Stimulated activated CD4-positive, alpha-beta T cell treated with anti-CD3 and anti-CD28 coated beads, Interleukin-4, amount 100 ng/mL, for 24 hours (primary cell): ENCODE measurements around the gene RAB43.
A peak's percentile ranks its signal among the peaks of the same experiment; 100 is the strongest.
"Not testable (repeated sequence)": the region's sequence is repeated elsewhere in the genome, so short reads cannot be mapped to it uniquely, and the experiment has no call there.

Source experiments
- DNase-seq: peaks from one replicate; pipeline ENCODE4 v3.0.0-alpha.2; 2020

The RAB43 gene

GRCh38 chr3:129121792-129122411 is at the start of gene RAB43:
Gene RAB43, minus strand, starts transcription at chr3:129121804. Its CDS starts 315 bp downstream, at chr3:129121489.
- peak; percentile 72 for DNase-seq

GRCh38 chr3:129166579-129167332 is 45.2 kb upstream of the RAB43 start:
- DNase-seq, result no peak

GRCh38 chr3:129165594-129165993 is 44.0 kb upstream of the RAB43 start:
- DNase-seq, result not testable (repeated sequence)

- DNase-seq, result no peak
Observed at GRCh38 chr3:129164500-129164899, 42.9 kb upstream of the RAB43 start.

- no peak for DNase-seq
Observed at GRCh38 chr3:129162729-129163579, 41.4 kb upstream of the RAB43 start.

- peak; percentile 40 for DNase-seq
Observed at GRCh38 chr3:129161860-129162271, 40.3 kb upstream of the RAB43 start.

GRCh38 chr3:129160891-129161859 is 39.6 kb upstream of the RAB43 start, which contains the start of gene ISY1:
Gene ISY1, minus strand, starts transcription at chr3:129161063. Its CDS starts 88 bp downstream, at chr3:129160975.
- peak; percentile 91 for DNase-seq

- no peak for DNase-seq
Observed at GRCh38 chr3:129144786-129145185, 23.2 kb upstream of the RAB43 start.

- DNase-seq, result not testable (repeated sequence)
Observed at GRCh38 chr3:129141011-129141410, 19.4 kb upstream of the RAB43 start.

- no peak for DNase-seq
Observed at GRCh38 chr3:129139911-129140310, 18.3 kb upstream of the RAB43 start.

GRCh38 chr3:129136275-129136674 is 14.7 kb upstream of the RAB43 start:
- DNase-seq, result not testable (repeated sequence)

GRCh38 chr3:129132097-129132866 is 10.7 kb upstream of the RAB43 start:
- no peak for DNase-seq

GRCh38 chr3:129131465-129132088 is 10.0 kb upstream of the RAB43 start:
- DNase-seq, result no peak

- no peak for DNase-seq
Observed at GRCh38 chr3:129130291-129130813, 8.7 kb upstream of the RAB43 start.

GRCh38 chr3:129128357-129129155 is 7.0 kb upstream of the RAB43 start:
- no peak for DNase-seq

- no peak for DNase-seq
Observed at GRCh38 chr3:129126726-129127280, 5.2 kb upstream of the RAB43 start.

GRCh38 chr3:129123314-129124060 is 1.9 kb upstream of the RAB43 start:
- no peak for DNase-seq

GRCh38 chr3:129122412-129123011 is 908 bp upstream of the RAB43 start:
- no peak for DNase-seq
